OCI-LY7 (cell line): Measurements from ENCODE around the gene COL6A3. TPM values are rescaled to one million over a fixed set of nuclear protein-coding genes. Genes with fewer than 3 reads are reported as not detected.

ENCODE experiments used
- BruUV-seq: library from RNA; stranded (reverse); fragments of 400-500 nt; replicated peaks from 2 replicates; lab custom pipeline; 2021; lab: Mats Ljungman, UMichigan
- CTCF ChIA-PET: fragments of 300-600 bp; sonication (Branson Sonifier 250); formaldehyde crosslinking; loops from one replicate; lab custom pipeline; 2022; ENCODE audit warnings: antibody characterized with exemption; ENCODE audit not compliant: unreplicated experiment; lab: Charles Lee
- POLR2A ChIA-PET: fragments of 300-600 bp; sonication (Branson Sonifier 250); formaldehyde crosslinking; loops from one replicate; lab custom pipeline; 2022; ENCODE audit warnings: antibody characterized with exemption; lab: Charles Lee
- DNase-seq: peaks from one replicate; pipeline ENCODE4 v3.0.0-alpha.2; 2015; ENCODE audit warnings: low spot score
- H2AFZ ChIP-seq: fragments of 200-600 bp; sonication (generic), shearing (Covaris generic); 2 replicates; pipeline ENCODE4 v1.6.1; 2014; ENCODE audit warnings: mild to moderate bottlenecking, antibody characterized with exemption, low read length, moderate library complexity
- H3K27ac ChIP-seq: fragments of 200-600 bp; sonication (generic); 2 replicates; pipeline ENCODE4 v1.5.1; 2014; ENCODE audit warnings: mixed run types, low read depth, mild to moderate bottlenecking, moderate library complexity, low read length, inconsistent platforms; ENCODE audit not compliant: poor library complexity, severe bottlenecking
- H3K36me3 ChIP-seq: fragments of 200-600 bp; sonication (generic); 2 replicates; pipeline ENCODE4 v1.6.1; 2014; ENCODE audit warnings: mild to moderate bottlenecking, antibody characterized with exemption, low read length, moderate library complexity, mixed read lengths; ENCODE audit not compliant: insufficient read depth
- H3K4me1 ChIP-seq: fragments of 200-600 bp; sonication (generic); 2 replicates; pipeline ENCODE4 v1.5.1; 2014; ENCODE audit warnings: mild to moderate bottlenecking, low read length; ENCODE audit not compliant: insufficient read depth, poor library complexity, severe bottlenecking
- H3K4me2 ChIP-seq: fragments of 200-600 bp; sonication (generic); 2 replicates; pipeline ENCODE4 v1.6.1; 2014; ENCODE audit warnings: mild to moderate bottlenecking, low read length
- H3K4me3 ChIP-seq: fragments of 200-600 bp; sonication (generic); 2 replicates; pipeline ENCODE4 v1.5.1; 2014; ENCODE audit warnings: mild to moderate bottlenecking, low read depth, low read length; ENCODE audit not compliant: poor library complexity, severe bottlenecking
- H3K79me2 ChIP-seq: fragments of 200-600 bp; sonication (generic); 2 replicates; pipeline ENCODE4 v1.6.1; 2016; ENCODE audit warnings: low read depth, mild to moderate bottlenecking, low read length, moderate library complexity, mixed read lengths; ENCODE audit not compliant: insufficient read depth
- H3K9me2 ChIP-seq: fragments of 200-600 bp; sonication (generic); 2 replicates; pipeline ENCODE4 v1.6.1; 2016; ENCODE audit warnings: mild to moderate bottlenecking, low read length, mixed read lengths; ENCODE audit not compliant: insufficient read depth
- H3K9me3 ChIP-seq: fragments of 200-600 bp; sonication (generic); 2 replicates; pipeline ENCODE4 v1.6.1; 2014; ENCODE audit warnings: mild to moderate bottlenecking, mixed run types, low read length, mixed read lengths
- H4K20me1 ChIP-seq: fragments of 200-600 bp; sonication (generic); 2 replicates; pipeline ENCODE4 v1.6.1; 2014; ENCODE audit warnings: mild to moderate bottlenecking, antibody characterized with exemption, low read length, moderate library complexity, mixed read lengths; ENCODE audit not compliant: insufficient read depth
- EZH2phosphoT487 ChIP-seq: fragments of 200-600 bp; sonication (generic); IDR thresholded peaks from 2 replicates; pipeline ENCODE4 v1.6.1; 2018; ENCODE audit warnings: low read depth, borderline replicate concordance, mild to moderate bottlenecking, mixed run types, antibody characterized with exemption, low read length, moderate library complexity, mixed read lengths
- intact Hi-C: fragments of 100-400 bp; cut with micrococcal nuclease; formaldehyde crosslinking; loops from one replicate; pipeline ENCODE4 v1.10.0; 2022; ENCODE audit not compliant: unreplicated experiment
- total RNA-seq, 2 experiments: library from RNA; depleted of rRNA in 1 of 2; stranded (reverse); fragments of >200 nt in 1 of 2; shearing (Covaris generic) in 1 of 2; gene quantifications; 2 replicates each; pipeline ENCODE4 v1.2.3, GENCODE V29; 2014 to 2022
- TF ChIP-seq, protein P1 (sequence below): fragments of 200-600 bp; sonication (generic); conservative IDR thresholded peaks from 2 replicates; pipeline ENCODE4 v1.5.1; 2014; ENCODE audit warnings: mild to moderate bottlenecking, antibody characterized with exemption, low read length, moderate library complexity, mixed read lengths

The COL6A3 gene
- total RNA-seq, 2 experiments from 2014 or later = not detected

DNA sequence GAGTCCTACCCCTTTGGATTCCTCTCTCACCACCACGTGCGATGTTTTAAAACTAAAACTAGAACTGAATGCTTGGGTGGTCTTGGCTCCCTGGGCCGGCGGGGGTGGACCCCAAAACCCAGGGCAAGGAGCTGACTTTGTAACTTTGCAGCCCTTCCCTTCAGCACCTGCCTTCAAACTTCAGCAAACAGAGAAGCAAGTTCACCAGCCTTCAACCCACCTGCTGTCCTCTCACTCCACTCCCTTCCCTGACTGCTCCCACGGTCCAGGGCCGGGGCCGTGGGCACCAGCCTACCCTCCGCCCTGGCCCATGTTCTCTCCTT is 54.5 kb downstream of the COL6A3 start:
- DNase-seq = no peak
- no peaks in the 10 kb centered on the region for H3K9me3 ChIP-seq
- ChIA-PET POLR2A (no interaction called here), CTCF (no interaction called here)
- no TSS peak for BruUV-seq
- intact Hi-C loops = no loop called here
- no peaks in the 10 kb centered on the region for H3K36me3 ChIP-seq
- H4K20me1 ChIP-seq = no peaks in the 10 kb centered on the region
- no peak overlapping the region for H3K4me3 ChIP-seq
- H3K79me2 ChIP-seq = no peaks in the 10 kb centered on the region
- no peak overlapping the region for H3K27ac ChIP-seq
- no peak overlapping the region for H2AFZ ChIP-seq
- no peaks in the 10 kb centered on the region for H3K9me2 ChIP-seq
- no peak for TF ChIP-seq EZH2phosphoT487
- TF ChIP-seq, protein P1, sequence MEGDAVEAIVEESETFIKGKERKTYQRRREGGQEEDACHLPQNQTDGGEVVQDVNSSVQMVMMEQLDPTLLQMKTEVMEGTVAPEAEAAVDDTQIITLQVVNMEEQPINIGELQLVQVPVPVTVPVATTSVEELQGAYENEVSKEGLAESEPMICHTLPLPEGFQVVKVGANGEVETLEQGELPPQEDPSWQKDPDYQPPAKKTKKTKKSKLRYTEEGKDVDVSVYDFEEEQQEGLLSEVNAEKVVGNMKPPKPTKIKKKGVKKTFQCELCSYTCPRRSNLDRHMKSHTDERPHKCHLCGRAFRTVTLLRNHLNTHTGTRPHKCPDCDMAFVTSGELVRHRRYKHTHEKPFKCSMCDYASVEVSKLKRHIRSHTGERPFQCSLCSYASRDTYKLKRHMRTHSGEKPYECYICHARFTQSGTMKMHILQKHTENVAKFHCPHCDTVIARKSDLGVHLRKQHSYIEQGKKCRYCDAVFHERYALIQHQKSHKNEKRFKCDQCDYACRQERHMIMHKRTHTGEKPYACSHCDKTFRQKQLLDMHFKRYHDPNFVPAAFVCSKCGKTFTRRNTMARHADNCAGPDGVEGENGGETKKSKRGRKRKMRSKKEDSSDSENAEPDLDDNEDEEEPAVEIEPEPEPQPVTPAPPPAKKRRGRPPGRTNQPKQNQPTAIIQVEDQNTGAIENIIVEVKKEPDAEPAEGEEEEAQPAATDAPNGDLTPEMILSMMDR = no peak
- no peaks in the 10 kb centered on the region for H3K4me1 ChIP-seq
- H3K4me2 ChIP-seq = no peak overlapping the region

DNA sequence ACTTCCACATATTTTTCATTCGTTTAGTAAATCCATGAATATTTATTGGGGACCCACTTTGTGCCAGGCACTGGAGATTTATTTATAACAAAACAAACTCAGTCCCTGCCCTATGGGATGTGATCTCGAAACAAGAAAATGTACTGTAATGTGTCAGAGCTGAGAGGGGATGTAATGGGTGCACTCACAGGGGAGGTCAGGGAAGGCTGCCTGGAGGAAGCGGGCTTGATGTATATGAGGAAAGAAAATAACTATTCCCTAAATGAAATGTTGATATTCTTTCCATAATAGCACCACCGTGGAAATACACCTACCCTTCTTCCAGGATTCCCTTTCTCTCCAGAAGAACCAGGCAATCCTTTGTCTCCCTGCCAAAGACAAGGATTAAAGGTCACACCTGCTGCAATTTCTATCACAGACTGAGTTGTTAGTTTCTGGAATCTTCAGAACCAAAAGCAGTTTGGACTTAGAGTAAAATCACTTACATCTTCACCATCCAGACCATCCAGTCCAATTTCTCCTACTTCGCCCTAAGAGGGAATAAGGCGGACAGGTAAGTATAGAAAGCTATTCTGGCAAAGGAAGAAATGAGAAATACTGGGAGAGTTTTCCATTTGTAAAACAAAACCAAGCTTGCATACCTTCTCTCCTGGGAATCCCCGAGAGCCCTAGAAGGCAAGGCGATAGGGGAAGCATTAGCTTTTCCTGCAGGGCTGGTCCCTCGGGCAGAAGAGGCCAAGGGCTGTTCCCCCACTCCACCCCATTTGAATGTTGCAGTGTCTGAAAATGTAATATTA is 55.0 kb downstream of the COL6A3 start:
- TF ChIP-seq EZH2phosphoT487 = no peak
- TF ChIP-seq, protein P1 = no peak
- Histone ChIP-seq H3K4me3 (no peak overlapping the region), H3K4me1 (no peaks in the 10 kb centered on the region), H2AFZ (no peak overlapping the region), H3K27ac (no peak overlapping the region), H3K79me2 (no peaks in the 10 kb centered on the region), H3K9me3 (no peaks in the 10 kb centered on the region), H3K9me2 (no peaks in the 10 kb centered on the region), H3K4me2 (no peak overlapping the region), H4K20me1 (no peaks in the 10 kb centered on the region), H3K36me3 (no peaks in the 10 kb centered on the region)
- ChIA-PET POLR2A (no interaction called here), CTCF (interaction anchor here (0.6 kb wide), 1 partner anchor 1614 kb away, joined by 3 read pairs; no protein-coding TSS in a partner anchor)
- BruUV-seq = no TSS peak
- intact Hi-C loops = no loop called here
- no peak for DNase-seq

DNA sequence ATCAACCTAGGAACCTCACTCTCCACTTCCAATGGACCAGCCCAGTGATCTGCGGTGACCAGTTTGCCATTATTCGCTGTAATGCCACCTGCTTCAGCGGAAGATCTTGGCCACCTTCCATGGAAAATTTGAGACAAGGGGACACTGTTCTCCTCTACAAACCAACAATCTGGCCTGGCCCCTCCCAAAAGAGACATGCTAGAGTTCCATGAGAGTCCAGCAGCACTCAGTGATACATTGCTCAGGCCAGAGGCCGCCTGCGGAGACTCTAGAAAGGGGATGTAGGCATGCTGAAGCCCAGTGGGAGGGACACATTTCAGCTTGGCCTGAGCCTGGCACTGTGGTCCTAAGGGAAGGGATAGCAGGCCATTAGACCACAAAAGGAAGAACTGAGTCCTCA is 58.3 kb downstream of the COL6A3 start:
- H3K9me3 ChIP-seq = no peaks in the 10 kb centered on the region
- H3K36me3 ChIP-seq = no peaks in the 10 kb centered on the region
- no peak for DNase-seq
- no peaks in the 10 kb centered on the region for H3K9me2 ChIP-seq
- TF ChIP-seq EZH2phosphoT487 = no peak
- no TSS peak for BruUV-seq
- H3K27ac ChIP-seq = no peak overlapping the region
- no peak overlapping the region for H2AFZ ChIP-seq
- POLR2A ChIA-PET = no interaction called here
- H3K4me1 ChIP-seq = no peaks in the 10 kb centered on the region
- intact Hi-C loops = no loop called here
- CTCF ChIA-PET = no interaction called here
- H3K79me2 ChIP-seq = no peaks in the 10 kb centered on the region
- no peak overlapping the region for H3K4me2 ChIP-seq
- no peaks in the 10 kb centered on the region for H4K20me1 ChIP-seq
- H3K4me3 ChIP-seq = no peak overlapping the region
